ENCODE measurements around the gene FLRT1.

FLRT1 gene

GRCh38 chr11:64069401-64070313 is 33.9 kb downstream of the FLRT1 start:
- no peak for DNase-seq

GRCh38 chr11:64070314-64070681 is 34.6 kb downstream of the FLRT1 start:
- no peak for DNase-seq

- no peak for DNase-seq
Measured at GRCh38 chr11:64071849-64072248, 36.1 kb downstream of the FLRT1 start.

- DNase-seq = no peak
Measured at GRCh38 chr11:64072403-64072802, 36.7 kb downstream of the FLRT1 start.

- DNase-seq = no peak
Measured at GRCh38 chr11:64072871-64073270, 37.1 kb downstream of the FLRT1 start.

GRCh38 chr11:64073542-64073941 is 37.8 kb downstream of the FLRT1 start:
- DNase-seq = no peak

- DNase-seq = no peak
Measured at GRCh38 chr11:64074239-64074638, 38.5 kb downstream of the FLRT1 start.

- DNase-seq = no peak
Measured at GRCh38 chr11:64076758-64077157, 41.0 kb downstream of the FLRT1 start.

- no peak for DNase-seq
Measured at GRCh38 chr11:64077607-64078006, 41.9 kb downstream of the FLRT1 start.

GRCh38 chr11:64078284-64078683 is 42.6 kb downstream of the FLRT1 start:
- DNase-seq = no peak

GRCh38 chr11:64078905-64079304 is 43.2 kb downstream of the FLRT1 start:
- DNase-seq = no peak

- no peak for DNase-seq
Measured at GRCh38 chr11:64080390-64080789, 44.7 kb downstream of the FLRT1 start.

GRCh38 chr11:64081745-64082442 is 46.2 kb downstream of the FLRT1 start:
- DNase-seq = no peak

GRCh38 chr11:64083398-64084080 is 47.8 kb downstream of the FLRT1 start:
- no peak for DNase-seq

GRCh38 chr11:64084146-64084950 is 48.6 kb downstream of the FLRT1 start:
- DNase-seq = no peak

- DNase-seq = no peak
Measured at GRCh38 chr11:64084951-64085710, 49.4 kb downstream of the FLRT1 start.
